HG03432 (cell line): ENCODE results near the gene MFSD2B.

Source experiments
- ATAC-seq: cut with Tn5 transposase; IDR thresholded peaks from one replicate; pipeline ENCODE4 v1.9.1; 2021; ENCODE audit warnings: mild to moderate bottlenecking, moderate library complexity; ENCODE audit not compliant: unreplicated experiment

The MFSD2B gene

DNA sequence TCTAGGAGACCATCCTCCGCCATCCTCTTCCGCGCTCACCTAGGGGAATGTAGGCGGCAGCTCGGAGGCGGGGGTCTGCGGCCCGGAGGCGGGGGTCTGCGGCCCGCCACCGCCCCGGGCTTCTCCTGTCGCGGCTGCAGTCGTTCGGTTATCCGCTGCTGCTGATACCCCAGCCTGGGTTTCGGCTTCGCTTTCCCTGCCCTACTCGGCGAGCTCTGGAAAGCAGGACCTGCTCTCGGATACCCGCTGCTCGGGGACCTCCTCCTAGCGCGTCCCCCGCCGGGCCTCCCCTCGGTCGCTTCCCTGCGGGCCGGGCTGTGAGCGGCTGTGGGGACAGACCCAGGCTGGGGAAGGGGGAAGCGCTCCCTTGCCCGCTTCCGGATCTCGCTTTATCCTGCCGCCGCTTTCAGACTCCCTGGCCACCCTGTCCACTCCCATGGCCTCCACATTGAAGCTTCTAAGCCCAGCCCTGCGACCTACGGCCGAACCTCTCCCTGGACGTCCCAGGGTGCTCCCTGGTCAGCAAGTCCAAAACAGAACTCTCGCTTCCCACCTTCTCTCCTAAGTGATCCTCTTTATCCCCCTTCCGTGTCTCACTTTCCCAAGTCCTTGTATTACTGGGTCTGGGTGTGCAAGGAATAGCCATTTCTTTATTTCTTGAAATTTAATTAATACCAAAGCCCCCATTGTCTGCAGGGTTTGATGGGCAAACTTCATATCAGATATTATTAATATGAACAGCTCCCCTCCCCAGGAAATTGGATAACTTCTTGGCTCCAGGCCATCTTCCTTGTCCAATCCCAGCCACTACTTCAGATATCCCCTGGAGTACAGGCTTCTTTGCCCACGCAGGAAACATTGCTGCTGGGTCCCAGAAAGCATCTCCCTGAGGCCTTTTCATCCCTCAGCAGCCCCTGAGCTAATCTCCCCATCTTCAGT, 40.4 kb downstream of the MFSD2B start:
- ATAC-seq = no peak

DNA sequence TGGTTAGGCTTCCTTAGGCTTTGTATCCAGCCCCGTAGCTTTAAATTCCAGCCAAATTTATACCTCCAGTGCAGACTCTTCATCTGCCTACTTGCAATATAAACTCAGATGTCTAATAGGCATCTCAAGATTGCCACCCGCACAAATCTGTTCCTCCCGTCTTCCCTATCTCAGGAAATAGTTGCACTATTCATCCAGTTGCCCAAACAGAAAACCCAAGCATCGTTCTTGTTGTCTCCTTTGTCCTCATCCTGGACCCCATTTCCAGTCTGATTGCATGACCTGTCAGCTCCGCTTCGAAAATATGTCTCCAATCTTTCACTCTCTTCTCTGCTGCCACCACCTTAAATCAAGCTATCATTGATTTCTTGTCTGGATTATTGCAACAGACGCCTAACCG, 41.9 kb downstream of the MFSD2B start:
- no peak for ATAC-seq

DNA sequence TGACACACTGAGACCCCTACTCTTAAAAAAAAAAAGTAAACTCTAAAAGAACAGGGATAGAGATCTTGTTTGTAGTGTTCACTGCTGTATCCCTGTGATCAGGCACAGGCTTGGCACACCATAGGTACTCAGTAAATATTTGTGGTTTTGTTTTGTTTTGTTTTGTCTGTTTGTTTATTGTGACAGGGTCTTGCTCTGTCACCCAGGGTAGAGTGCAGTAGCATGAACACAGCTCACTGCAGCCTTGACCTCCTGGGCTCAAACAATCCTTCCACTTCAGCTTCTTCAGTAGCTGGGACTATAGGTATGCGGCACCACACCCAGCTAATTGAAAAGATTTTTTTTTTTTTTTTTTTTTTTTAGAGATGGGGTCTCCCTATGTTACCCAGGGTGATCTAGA, 43.1 kb downstream of the MFSD2B start:
- no peak for ATAC-seq

DNA sequence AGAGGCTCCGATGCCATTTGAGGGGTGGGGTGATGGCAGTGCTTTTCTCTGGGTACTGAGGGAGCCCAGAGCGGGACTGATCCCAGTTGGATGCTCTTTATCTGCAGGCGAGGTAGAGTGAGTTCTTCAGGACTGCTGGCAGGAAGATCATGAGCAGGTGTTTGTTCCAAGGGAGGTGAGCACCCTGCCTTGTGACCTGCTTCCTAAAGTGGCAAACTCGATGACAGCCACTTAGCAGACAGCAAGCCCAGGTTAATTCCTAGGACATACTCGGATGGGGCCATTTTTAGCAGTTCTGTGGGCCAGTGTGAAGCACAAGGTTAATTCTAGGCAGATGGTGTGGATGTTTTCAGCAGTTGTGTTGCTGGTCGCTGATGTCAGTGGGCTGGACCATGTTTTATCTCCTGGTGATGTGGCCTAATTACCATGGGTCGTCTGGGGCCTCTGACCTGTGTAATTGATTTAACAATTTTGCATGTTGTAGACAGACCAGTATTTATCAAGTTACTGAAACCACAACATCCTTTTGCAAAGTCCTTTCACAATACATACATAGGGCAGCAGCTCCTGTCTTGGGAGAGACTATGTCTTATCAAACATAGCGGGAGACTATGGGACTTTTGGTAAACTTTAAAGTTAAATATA, 44.6 kb downstream of the MFSD2B start:
- ATAC-seq = no peak

DNA sequence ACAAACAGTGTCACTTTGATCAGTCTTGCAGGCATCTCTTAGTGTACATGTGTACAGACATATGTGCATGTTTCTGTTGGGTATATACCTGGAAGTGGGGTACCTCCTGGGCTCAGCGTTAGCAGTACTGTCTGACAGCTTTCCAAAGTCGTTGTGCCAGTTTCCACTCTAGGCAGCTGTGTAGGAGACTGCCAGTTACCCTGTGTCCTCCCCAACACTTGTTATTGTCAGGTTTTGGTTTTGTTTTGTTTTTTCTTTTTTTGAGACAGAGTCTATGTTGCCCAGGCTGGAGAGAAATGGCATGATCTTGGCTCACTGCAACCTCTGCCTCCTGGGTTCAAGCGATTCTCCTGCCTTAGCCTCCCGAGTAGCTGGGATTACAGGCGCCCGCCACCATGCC, 45.9 kb downstream of the MFSD2B start:
- ATAC-seq = no peak

DNA sequence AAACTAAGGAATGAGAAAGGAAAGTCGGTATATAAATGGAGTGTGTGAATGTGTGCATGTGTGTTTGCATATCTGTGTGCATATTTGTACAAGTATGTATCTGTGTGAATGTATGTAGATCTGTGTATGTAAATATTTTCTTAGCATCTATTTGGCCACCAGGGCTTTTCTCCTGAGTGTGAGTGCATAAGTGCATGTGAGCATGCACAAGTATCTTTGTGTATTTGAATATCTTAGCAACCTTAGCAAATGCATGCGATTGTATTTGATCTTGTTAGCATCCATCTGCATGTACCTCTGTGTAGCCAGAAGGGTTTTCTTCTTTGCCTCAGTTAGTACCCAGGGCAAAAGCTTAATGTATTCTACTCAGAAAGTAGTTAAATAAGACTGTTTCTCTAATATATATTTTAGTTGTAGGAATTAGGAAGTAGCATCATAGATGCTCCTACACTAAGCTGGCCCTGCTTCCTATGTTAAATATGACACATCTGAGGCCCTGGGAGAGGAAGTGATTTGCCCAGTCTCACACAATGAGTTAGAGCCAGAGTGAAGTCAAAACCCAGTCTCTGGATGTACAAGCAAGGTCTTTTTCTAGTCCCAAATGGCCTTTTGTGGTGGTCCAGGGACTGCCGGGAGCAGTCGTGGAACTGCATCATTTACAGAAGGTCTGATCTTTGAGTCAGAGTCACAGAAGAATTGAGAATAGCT, 48.8 kb downstream of the MFSD2B start:
- ATAC-seq = no peak

DNA sequence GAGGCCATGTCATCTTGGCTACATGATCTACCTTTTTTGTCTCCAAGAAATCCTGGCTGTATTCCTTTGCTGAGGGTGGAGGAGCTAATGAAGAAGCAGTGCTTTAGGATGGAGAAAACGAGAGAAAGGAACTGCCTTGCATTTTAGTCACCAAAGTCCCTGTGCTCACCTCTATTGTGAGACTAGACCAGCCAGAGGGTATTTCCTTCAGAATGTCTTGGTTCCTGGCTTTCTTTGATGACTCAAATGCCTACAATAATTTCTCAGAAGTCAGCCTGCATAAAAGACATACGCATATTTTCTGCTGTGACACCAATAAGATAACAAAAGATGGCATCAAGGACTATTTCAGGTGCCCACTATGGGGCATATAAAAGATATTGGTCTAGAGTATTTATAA, 55.5 kb downstream of the MFSD2B start:
- no peak for ATAC-seq

DNA sequence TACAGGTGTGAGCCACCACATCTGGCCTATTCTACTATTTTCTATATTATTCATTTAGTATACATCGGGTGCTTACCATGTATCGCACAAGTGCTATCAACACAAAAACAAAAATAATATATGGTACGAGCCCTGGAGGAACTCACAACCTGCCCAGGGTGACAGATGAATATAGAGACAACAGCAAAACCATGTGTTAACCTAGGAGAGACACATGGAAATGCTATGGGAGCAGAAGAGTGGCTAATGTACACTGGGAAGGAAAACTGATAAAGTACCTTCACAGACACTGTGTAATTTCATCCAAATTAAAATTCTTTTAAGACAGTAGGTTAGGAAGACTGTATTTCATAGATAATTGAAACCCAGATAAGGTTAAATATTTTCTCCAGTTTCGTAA, 62.4 kb downstream of the MFSD2B start:
- ATAC-seq = no peak

DNA sequence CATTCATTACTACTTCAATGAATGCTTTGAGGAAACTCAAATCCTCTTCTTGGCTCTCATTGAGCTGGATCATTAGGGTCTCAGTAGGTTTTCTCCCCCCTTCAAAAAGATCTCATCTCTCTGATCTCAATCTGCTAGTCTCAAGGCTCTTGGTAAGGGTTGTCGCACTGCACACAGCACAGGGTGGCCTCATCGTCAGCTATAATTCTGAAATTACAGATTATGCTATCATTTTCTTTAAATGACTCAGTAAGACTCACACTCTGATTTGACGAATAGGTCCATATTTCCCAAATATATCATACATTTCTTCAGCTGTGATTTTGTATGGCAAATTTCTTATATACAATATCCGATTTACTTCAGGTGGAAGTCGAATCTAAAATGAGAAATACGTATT, 63.9 kb downstream of the MFSD2B start:
- ATAC-seq = no peak

DNA sequence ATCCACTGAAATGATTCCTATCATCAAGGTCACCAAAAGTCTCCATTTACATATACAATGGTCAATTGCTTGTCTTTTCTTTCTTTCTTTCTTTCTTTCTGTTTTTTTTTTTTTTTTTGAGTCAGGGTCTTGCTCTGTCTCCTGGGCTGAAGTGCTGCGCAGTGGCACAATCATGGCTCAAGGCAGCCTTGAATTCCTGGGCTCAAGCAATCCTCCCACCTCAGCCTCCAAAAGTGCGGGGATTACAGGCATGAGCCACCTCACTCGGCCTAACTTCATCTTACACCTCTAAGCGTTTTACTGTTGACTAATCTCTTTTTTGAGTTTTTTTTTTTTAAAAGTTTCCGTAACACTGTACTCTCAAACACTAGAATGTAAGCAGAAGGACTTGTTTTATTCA, 65.4 kb downstream of the MFSD2B start:
- ATAC-seq = no peak
